HEK293 (cell line): Measurements from ENCODE around the gene RPL15.

Experiments used
- CTCF ChIA-PET: fragments of 350-600 bp; formaldehyde crosslinking; extraction: SDS; loops from one replicate; lab custom pipeline; 2021; ENCODE audit warnings: antibody characterized with exemption; lab: Yijun Ruan, JAX
- POLR2A ChIA-PET: fragments of 300-600 bp; formaldehyde crosslinking; extraction: SDS; loops from one replicate; lab custom pipeline; 2020; ENCODE audit warnings: antibody characterized with exemption, inconsistent platforms; lab: Yijun Ruan, JAX
- H3K27ac ChIP-seq: fragments of 200-500 bp; sonication (Bioruptor generic); 2 replicates; pipeline ENCODE4 v1.5.1; 2014; ENCODE audit warnings: low read depth, low read length, control low read depth, inconsistent platforms; ENCODE audit errors: extremely low read depth
- H3K36me3 ChIP-seq, 2 experiments: fragments of 200-500 bp in 1 of 2; sonication (Bioruptor generic) in 1 of 2; 1 replicate in 1 of 2; 2 replicates in 1 of 2; pipeline ENCODE4 v1.5.1; 2014 to 2017; ENCODE audit warnings: inconsistent platforms in 2 of 2, low read length in 2 of 2; ENCODE audit not compliant: control insufficient read depth in 2 of 2, insufficient read depth in 1 of 2
- H3K4me1 ChIP-seq: fragments of 200-500 bp; sonication (Bioruptor generic); 2 replicates; pipeline ENCODE4 v1.5.1; 2014; ENCODE audit warnings: mild to moderate bottlenecking, low read length, inconsistent platforms; ENCODE audit not compliant: control insufficient read depth, insufficient read depth
- H3K4me3 ChIP-seq: 2 replicates; pipeline ENCODE4 v1.5.1; 2011; ENCODE audit warnings: low read depth, mild to moderate bottlenecking, control low read depth, low read length, moderate library complexity
- H3K9me3 ChIP-seq: fragments of 200-500 bp; sonication (Bioruptor generic); 2 replicates; pipeline ENCODE4 v1.5.1; 2014; ENCODE audit warnings: low read depth, low read length, inconsistent platforms; ENCODE audit not compliant: control insufficient read depth, insufficient read depth
- GLIS1 ChIP-seq: fragments of 450-650 bp; formaldehyde crosslinking; IDR thresholded peaks from 2 replicates; pipeline ENCODE4 v1.5.1; 2016; ENCODE audit warnings: missing biosample characterization, missing genetic modification characterization
- IKZF3 ChIP-seq: fragments of 450-650 bp; IDR thresholded peaks from 2 replicates; pipeline ENCODE4 v1.5.0; 2018; ENCODE audit warnings: missing biosample characterization, mild to moderate bottlenecking, missing genetic modification characterization, moderate library complexity
- KLF7 ChIP-seq: fragments of 450-650 bp; formaldehyde crosslinking; IDR thresholded peaks from 2 replicates; pipeline ENCODE4 v1.5.1; 2016; ENCODE audit warnings: missing biosample characterization, missing genetic modification characterization, borderline replicate concordance
- KLF8 ChIP-seq: fragments of 450-650 bp; formaldehyde crosslinking; IDR thresholded peaks from 2 replicates; pipeline ENCODE4 v1.5.1; 2016; ENCODE audit warnings: missing biosample characterization, missing genetic modification characterization
- KLF9 ChIP-seq: fragments of 450-650 bp; formaldehyde crosslinking; IDR thresholded peaks from 2 replicates; pipeline ENCODE4 v1.5.1; 2016; ENCODE audit warnings: missing biosample characterization, missing genetic modification characterization, low read depth
- MYNN ChIP-seq: fragments of 450-650 bp; formaldehyde crosslinking; IDR thresholded peaks from 2 replicates; pipeline ENCODE4 v1.5.1; 2016; ENCODE audit warnings: missing biosample characterization, missing genetic modification characterization, borderline replicate concordance
- MZF1 ChIP-seq: fragments of 450-650 bp; formaldehyde crosslinking; IDR thresholded peaks from 2 replicates; pipeline ENCODE4 v1.5.1; 2017; ENCODE audit warnings: missing biosample characterization, missing genetic modification characterization, borderline replicate concordance
- REPIN1 ChIP-seq: fragments of 450-650 bp; formaldehyde crosslinking; IDR thresholded peaks from 2 replicates; pipeline ENCODE4 v1.5.1; 2017; ENCODE audit warnings: missing biosample characterization, missing genetic modification characterization, low read depth
- SETDB1 ChIP-seq: IDR thresholded peaks from one replicate; pipeline ENCODE4 v1.6.1; 2017; ENCODE audit warnings: mild to moderate bottlenecking, low read length, moderate library complexity, mixed read lengths; ENCODE audit not compliant: insufficient read length
- ZBTB1 ChIP-seq: fragments of 450-650 bp; formaldehyde crosslinking; IDR thresholded peaks from 2 replicates; pipeline ENCODE4 v1.5.1; 2016; ENCODE audit warnings: missing biosample characterization, missing genetic modification characterization
- ZBTB48 ChIP-seq: fragments of 450-650 bp; formaldehyde crosslinking; IDR thresholded peaks from 2 replicates; pipeline ENCODE4 v1.5.1; 2016; ENCODE audit warnings: missing biosample characterization, missing genetic modification characterization
- ZBTB8A ChIP-seq: fragments of 450-650 bp; formaldehyde crosslinking; IDR thresholded peaks from 2 replicates; pipeline ENCODE4 v1.5.1; 2016; ENCODE audit warnings: missing biosample characterization, missing genetic modification characterization
- ZFP69B ChIP-seq: fragments of 450-650 bp; formaldehyde crosslinking; IDR thresholded peaks from 2 replicates; pipeline ENCODE4 v1.5.1; 2016; ENCODE audit warnings: missing biosample characterization, missing genetic modification characterization
- ZIC2 ChIP-seq: fragments of 450-650 bp; formaldehyde crosslinking; IDR thresholded peaks from 2 replicates; pipeline ENCODE4 v1.5.1; 2016; ENCODE audit warnings: missing biosample characterization, missing genetic modification characterization
- ZNF121 ChIP-seq: fragments of 450-650 bp; formaldehyde crosslinking; IDR thresholded peaks from 2 replicates; pipeline ENCODE4 v1.5.1; 2016; ENCODE audit warnings: missing biosample characterization, missing genetic modification characterization
- ZNF133 ChIP-seq: fragments of 450-650 bp; formaldehyde crosslinking; IDR thresholded peaks from 2 replicates; pipeline ENCODE4 v1.5.1; 2016; ENCODE audit warnings: missing biosample characterization, missing genetic modification characterization
- ZNF175 ChIP-seq: fragments of 450-650 bp; formaldehyde crosslinking; IDR thresholded peaks from 2 replicates; pipeline ENCODE4 v1.5.1; 2016; ENCODE audit warnings: missing biosample characterization, missing genetic modification characterization
- ZNF324 ChIP-seq: fragments of 450-650 bp; formaldehyde crosslinking; IDR thresholded peaks from 2 replicates; pipeline ENCODE4 v1.5.1; 2016; ENCODE audit warnings: missing biosample characterization, missing genetic modification characterization
- ZNF48 ChIP-seq: fragments of 450-650 bp; formaldehyde crosslinking; IDR thresholded peaks from 2 replicates; pipeline ENCODE4 v1.5.1; 2016; ENCODE audit warnings: missing biosample characterization, missing genetic modification characterization
- ZNF596 ChIP-seq: fragments of 450-650 bp; IDR thresholded peaks from 2 replicates; pipeline ENCODE4 v1.5.0; 2018; ENCODE audit warnings: missing biosample characterization, mild to moderate bottlenecking, missing genetic modification characterization, moderate library complexity
- ZNF600 ChIP-seq: fragments of 450-650 bp; formaldehyde crosslinking; IDR thresholded peaks from 2 replicates; pipeline ENCODE4 v1.5.1; 2016; ENCODE audit warnings: missing biosample characterization, missing genetic modification characterization
- ZNF670 ChIP-seq: fragments of 450-650 bp; formaldehyde crosslinking; IDR thresholded peaks from 2 replicates; pipeline ENCODE4 v1.5.1; 2016; ENCODE audit warnings: missing biosample characterization, missing genetic modification characterization, low read depth
- ZNF768 ChIP-seq: fragments of 450-650 bp; formaldehyde crosslinking; IDR thresholded peaks from 2 replicates; pipeline ENCODE4 v1.5.1; 2018; ENCODE audit warnings: missing biosample characterization, mild to moderate bottlenecking, missing genetic modification characterization
- ZNF777 ChIP-seq: fragments of 450-650 bp; formaldehyde crosslinking; IDR thresholded peaks from 2 replicates; pipeline ENCODE4 v1.5.1; 2017; ENCODE audit warnings: missing biosample characterization, missing genetic modification characterization, borderline replicate concordance
- ZSCAN30 ChIP-seq: fragments of 450-650 bp; IDR thresholded peaks from 2 replicates; pipeline ENCODE4 v1.5.1; 2018; ENCODE audit warnings: missing biosample characterization, mild to moderate bottlenecking, missing genetic modification characterization, moderate library complexity
- TF ChIP-seq, protein P1 (sequence below): fragments of 450-650 bp; formaldehyde crosslinking; optimal IDR thresholded peaks from 2 replicates; pipeline ENCODE3; 2016; ENCODE audit warnings: missing biosample characterization, mild to moderate bottlenecking, missing genetic modification characterization
- TF ChIP-seq, protein P2 (sequence below): fragments of 450-650 bp; formaldehyde crosslinking; IDR thresholded peaks from 2 replicates; pipeline ENCODE4 v1.5.1; 2016; ENCODE audit warnings: missing biosample characterization, missing genetic modification characterization
- TF ChIP-seq, protein P3 (sequence below): sonication (generic); formaldehyde crosslinking; IDR thresholded peaks from 2 replicates; pipeline ENCODE4 v1.8.1; 2022; ENCODE audit warnings: mild to moderate bottlenecking, moderate library complexity, missing genetic modification reagents
- TF ChIP-seq, protein P4 (sequence below): fragments of 450-650 bp; formaldehyde crosslinking; IDR thresholded peaks from 2 replicates; pipeline ENCODE4 v1.5.1; 2016; ENCODE audit warnings: missing biosample characterization, missing genetic modification characterization
- TF ChIP-seq, protein P5 (sequence below): fragments of 450-650 bp; formaldehyde crosslinking; IDR thresholded peaks from 2 replicates; pipeline ENCODE4 v1.5.1; 2017; ENCODE audit warnings: missing biosample characterization, missing genetic modification characterization

Gene RPL15

DNA sequence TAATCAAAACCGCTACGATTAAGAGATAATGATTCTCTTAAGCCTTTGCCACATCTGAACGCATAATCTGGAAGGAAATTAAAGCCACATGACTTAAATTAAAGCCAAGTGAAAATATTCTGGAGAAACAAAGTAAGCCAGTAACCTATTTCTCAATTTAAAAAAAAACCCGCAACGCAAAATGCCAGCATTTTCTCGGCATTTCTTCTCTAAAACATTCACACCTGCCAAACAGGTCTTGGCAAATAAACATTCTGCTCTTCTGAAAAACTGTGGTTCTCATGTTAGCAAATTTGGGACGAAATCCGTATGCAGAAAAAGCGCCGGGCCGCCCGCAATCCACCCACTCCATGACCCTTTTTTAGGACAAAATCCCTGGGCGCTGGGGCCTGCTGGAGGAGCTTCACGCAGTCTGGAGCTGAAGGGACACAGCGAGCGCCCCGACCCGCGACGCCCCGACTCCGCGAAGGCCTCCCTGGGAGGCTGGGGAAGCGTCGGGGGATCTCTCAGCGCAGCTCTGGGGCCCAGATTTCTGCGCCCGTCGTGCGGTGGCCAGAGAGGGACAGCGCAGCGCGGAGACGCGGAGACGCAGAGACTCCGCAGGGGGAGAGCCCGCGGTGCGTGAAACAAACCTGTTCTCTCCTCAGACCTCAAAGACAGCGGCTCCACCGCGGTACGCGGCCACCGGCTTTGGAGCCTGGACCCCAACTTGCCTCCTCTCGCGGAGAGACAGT is 613 bp upstream of the RPL15 start:
- POLR2A ChIA-PET = interaction anchor here (0.6 to 2.1 kb wide), 44 partner anchors 8 to 714 kb away, joined by 3 to 24 read pairs (median 4); partner anchors contain the start of gene UBE2E2
- H3K36me3 ChIP-seq = peaks cover under 1 to 40% of the 10 kb centered on the region in 2 experiments; a peak in 2 of 3 replicates
- TF ChIP-seq MYNN = no peak
- TF ChIP-seq ZNF600 (tag by site-specific recombination) = peak; percentile 72; the same call in 1 of the 2 replicates
- TF ChIP-seq ZNF670 (tag by site-specific recombination) = no peak
- no peak for TF ChIP-seq ZNF324 (tag by site-specific recombination)
- no peak for TF ChIP-seq ZNF175
- peak; percentile 71; the same call in 1 of the 2 replicates for TF ChIP-seq REPIN1 (tag by site-specific recombination)
- no peak for TF ChIP-seq ZNF48
- peak; percentile 18; the same call in 1 of the 2 replicates for TF ChIP-seq ZNF596
- peak; percentile 20; the same call in 1 of the 2 replicates for TF ChIP-seq ZNF133 (tag by site-specific recombination)
- TF ChIP-seq ZFP69B (tag by site-specific recombination) = peak; percentile 64; the same call in 1 of the 2 replicates
- peak; percentile 19; the same call in 1 of the 2 replicates for TF ChIP-seq KLF7
- peak; percentile 77; the same call in 1 of the 2 replicates for TF ChIP-seq ZNF777
- TF ChIP-seq ZNF768 (tag by site-specific recombination) = peak; percentile 66; the same call in 1 of the 2 replicates
- TF ChIP-seq ZNF121 (tag by site-specific recombination) = peak; percentile 11; the same call in 1 of the 2 replicates
- TF ChIP-seq, protein P1, sequence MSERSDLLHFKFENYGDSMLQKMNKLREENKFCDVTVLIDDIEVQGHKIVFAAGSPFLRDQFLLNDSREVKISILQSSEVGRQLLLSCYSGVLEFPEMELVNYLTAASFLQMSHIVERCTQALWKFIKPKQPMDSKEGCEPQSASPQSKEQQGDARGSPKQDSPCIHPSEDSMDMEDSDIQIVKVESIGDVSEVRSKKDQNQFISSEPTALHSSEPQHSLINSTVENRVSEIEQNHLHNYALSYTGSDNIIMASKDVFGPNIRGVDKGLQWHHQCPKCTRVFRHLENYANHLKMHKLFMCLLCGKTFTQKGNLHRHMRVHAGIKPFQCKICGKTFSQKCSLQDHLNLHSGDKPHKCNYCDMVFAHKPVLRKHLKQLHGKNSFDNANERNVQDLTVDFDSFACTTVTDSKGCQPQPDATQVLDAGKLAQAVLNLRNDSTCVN = peak; percentile 93
- TF ChIP-seq, protein P2, sequence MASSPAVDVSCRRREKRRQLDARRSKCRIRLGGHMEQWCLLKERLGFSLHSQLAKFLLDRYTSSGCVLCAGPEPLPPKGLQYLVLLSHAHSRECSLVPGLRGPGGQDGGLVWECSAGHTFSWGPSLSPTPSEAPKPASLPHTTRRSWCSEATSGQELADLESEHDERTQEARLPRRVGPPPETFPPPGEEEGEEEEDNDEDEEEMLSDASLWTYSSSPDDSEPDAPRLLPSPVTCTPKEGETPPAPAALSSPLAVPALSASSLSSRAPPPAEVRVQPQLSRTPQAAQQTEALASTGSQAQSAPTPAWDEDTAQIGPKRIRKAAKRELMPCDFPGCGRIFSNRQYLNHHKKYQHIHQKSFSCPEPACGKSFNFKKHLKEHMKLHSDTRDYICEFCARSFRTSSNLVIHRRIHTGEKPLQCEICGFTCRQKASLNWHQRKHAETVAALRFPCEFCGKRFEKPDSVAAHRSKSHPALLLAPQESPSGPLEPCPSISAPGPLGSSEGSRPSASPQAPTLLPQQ = peak; percentile 85
- TF ChIP-seq, protein P3, sequence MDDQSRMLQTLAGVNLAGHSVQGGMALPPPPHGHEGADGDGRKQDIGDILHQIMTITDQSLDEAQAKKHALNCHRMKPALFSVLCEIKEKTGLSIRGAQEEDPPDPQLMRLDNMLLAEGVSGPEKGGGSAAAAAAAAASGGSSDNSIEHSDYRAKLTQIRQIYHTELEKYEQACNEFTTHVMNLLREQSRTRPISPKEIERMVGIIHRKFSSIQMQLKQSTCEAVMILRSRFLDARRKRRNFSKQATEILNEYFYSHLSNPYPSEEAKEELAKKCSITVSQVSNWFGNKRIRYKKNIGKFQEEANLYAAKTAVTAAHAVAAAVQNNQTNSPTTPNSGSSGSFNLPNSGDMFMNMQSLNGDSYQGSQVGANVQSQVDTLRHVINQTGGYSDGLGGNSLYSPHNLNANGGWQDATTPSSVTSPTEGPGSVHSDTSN (CRISPR knock-in tag) = no peak
- TF ChIP-seq, protein P4, sequence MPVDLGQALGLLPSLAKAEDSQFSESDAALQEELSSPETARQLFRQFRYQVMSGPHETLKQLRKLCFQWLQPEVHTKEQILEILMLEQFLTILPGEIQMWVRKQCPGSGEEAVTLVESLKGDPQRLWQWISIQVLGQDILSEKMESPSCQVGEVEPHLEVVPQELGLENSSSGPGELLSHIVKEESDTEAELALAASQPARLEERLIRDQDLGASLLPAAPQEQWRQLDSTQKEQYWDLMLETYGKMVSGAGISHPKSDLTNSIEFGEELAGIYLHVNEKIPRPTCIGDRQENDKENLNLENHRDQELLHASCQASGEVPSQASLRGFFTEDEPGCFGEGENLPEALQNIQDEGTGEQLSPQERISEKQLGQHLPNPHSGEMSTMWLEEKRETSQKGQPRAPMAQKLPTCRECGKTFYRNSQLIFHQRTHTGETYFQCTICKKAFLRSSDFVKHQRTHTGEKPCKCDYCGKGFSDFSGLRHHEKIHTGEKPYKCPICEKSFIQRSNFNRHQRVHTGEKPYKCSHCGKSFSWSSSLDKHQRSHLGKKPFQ (tag by site-specific recombination) = 0 out of 2 replicates have a peak, but pooled peaks have one; percentile 3
- TF ChIP-seq SETDB1 = no peak
- TF ChIP-seq ZBTB48 (tag by site-specific recombination) = peak; percentile 78
- TF ChIP-seq, protein P5, sequence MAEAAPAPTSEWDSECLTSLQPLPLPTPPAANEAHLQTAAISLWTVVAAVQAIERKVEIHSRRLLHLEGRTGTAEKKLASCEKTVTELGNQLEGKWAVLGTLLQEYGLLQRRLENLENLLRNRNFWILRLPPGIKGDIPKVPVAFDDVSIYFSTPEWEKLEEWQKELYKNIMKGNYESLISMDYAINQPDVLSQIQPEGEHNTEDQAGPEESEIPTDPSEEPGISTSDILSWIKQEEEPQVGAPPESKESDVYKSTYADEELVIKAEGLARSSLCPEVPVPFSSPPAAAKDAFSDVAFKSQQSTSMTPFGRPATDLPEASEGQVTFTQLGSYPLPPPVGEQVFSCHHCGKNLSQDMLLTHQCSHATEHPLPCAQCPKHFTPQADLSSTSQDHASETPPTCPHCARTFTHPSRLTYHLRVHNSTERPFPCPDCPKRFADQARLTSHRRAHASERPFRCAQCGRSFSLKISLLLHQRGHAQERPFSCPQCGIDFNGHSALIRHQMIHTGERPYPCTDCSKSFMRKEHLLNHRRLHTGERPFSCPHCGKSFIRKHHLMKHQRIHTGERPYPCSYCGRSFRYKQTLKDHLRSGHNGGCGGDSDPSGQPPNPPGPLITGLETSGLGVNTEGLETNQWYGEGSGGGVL (tag by site-specific recombination) = 0 out of 2 replicates have a peak, but pooled peaks have one; percentile 9
- TF ChIP-seq KLF8 (tag by site-specific recombination) = no peak
- TF ChIP-seq ZIC2 (tag by site-specific recombination) = peak; percentile 63; the same call in 1 of the 2 replicates
- TF ChIP-seq GLIS1 (tag by site-specific recombination) = peak; percentile 64
- TF ChIP-seq KLF9 (tag by site-specific recombination) = no peak
- TF ChIP-seq ZBTB1 (tag by site-specific recombination) = peak; percentile 83
- TF ChIP-seq MZF1 (tag by site-specific recombination) = peak; percentile 61
- TF ChIP-seq ZSCAN30 (tag by site-specific recombination) = peak; percentile 11
- TF ChIP-seq ZBTB8A (tag by site-specific recombination) = peak; percentile 95
- no peak for TF ChIP-seq IKZF3 (tag by site-specific recombination)
- peak overlapping the region; percentile 100 for H3K4me3 ChIP-seq
- H3K27ac ChIP-seq = peak overlapping the region; percentile 98
- CTCF ChIA-PET = interaction anchor here (0.7 kb wide), 2 partner anchors 28 to 479 kb away, joined by 3 to 4 read pairs; no protein-coding TSS in a partner anchor
- H3K4me1 ChIP-seq = peaks cover 7% of the 10 kb centered on the region
- no peaks in the 10 kb centered on the region for H3K9me3 ChIP-seq
